Activated naive CD8-positive, alpha-beta T cell treated with anti-CD3 and anti-CD28 coated beads, Interleukin-2, amount 10 ng/mL, durations not matched to agents 7 days and 5 days (primary cell): Measurements from ENCODE around the gene MYD88. TPM values are rescaled to one million over a fixed set of nuclear protein-coding genes. Genes with fewer than 3 reads are reported as not detected.

Experiments
- ATAC-seq: fragments of 150-1000 bp; cut with Tn5 transposase; one replicate; pipeline ENCODE4 v1.10.0; 2021; ENCODE audit warnings: low read depth, moderate library complexity
- POLR2A ChIA-PET: fragments of 350-600 bp; sonication (Branson Sonifier 250); formaldehyde crosslinking; loops from one replicate; lab custom pipeline; 2021; ENCODE audit warnings: antibody characterized with exemption; lab: Charles Lee
- DNase-seq: peaks from one replicate; pipeline ENCODE4 v3.0.0; 2021
- H3K27ac Mint-ChIP-seq: one replicate; pipeline ENCODE4 v1.8.0; 2022; ENCODE audit warnings: mild to moderate bottlenecking, mixed read lengths
- H3K27me3 Mint-ChIP-seq: one replicate; pipeline ENCODE4 v1.8.0; 2022; ENCODE audit warnings: mild to moderate bottlenecking, moderate library complexity, mixed read lengths
- H3K36me3 Mint-ChIP-seq: one replicate; pipeline ENCODE4 v1.8.0; 2021; ENCODE audit warnings: mild to moderate bottlenecking, mixed read lengths
- H3K4me1 Mint-ChIP-seq: one replicate; pipeline ENCODE4 v1.8.0; 2021; ENCODE audit warnings: mixed read lengths
- H3K4me3 Mint-ChIP-seq: one replicate; pipeline ENCODE4 v1.8.0; 2022; ENCODE audit warnings: mild to moderate bottlenecking, moderate library complexity, mixed read lengths
- H3K9me3 Mint-ChIP-seq: one replicate; pipeline ENCODE4 v1.8.0; 2021; ENCODE audit warnings: mixed read lengths
- total RNA-seq, 2 experiments: library from RNA; stranded (reverse); gene quantifications; one replicate each; pipeline ENCODE4 v1.2.3, GENCODE V29; 2021

MYD88 gene
- total RNA-seq, 2 experiments from 2014 or later: 68.5 to 70.6 TPM

DNA sequence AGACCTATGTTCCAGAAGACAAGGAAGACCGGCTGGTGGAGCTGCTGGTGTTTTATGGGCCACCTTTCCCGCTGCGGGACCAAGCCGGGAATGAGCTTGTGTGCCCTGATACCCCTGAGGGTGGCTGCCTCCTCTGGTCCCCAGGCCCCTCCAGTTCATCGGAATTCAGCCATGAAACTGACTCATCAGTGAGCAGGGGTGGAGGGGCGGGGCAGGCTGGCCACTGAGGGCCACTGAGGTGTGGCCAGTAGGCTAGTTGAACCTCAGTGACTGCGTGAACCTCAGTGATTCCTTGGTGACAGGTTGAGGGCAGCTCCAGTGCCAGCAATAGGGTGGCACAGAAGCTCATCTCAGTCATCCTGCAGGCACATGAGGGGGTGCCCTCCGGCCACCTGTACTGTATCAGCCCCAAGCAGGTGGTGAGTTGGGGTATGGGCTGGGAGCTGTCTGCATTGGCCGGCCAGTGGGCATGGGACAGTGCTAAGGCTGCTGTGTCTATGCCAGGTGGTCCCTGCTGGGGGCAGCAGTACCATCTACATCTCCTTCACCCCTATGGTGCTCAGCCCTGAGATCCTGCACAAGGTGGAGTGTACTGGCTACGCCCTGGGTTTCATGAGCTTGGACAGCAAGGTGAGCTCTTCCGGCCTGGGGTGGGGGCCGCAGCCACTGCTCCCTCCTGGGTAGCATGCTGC lies 21.8 kb upstream of the MYD88 start:
- H3K4me1 Mint-ChIP-seq: peaks cover 13% of the 10 kb centered on the region
- H3K36me3 Mint-ChIP-seq: peaks cover 4% of the 10 kb centered on the region
- ATAC-seq: peak; percentile 14
- peak; percentile 28 for DNase-seq
- no peaks in the 10 kb centered on the region for H3K27me3 Mint-ChIP-seq
- H3K4me3 Mint-ChIP-seq: no peak overlapping the region
- H3K27ac Mint-ChIP-seq: no peak overlapping the region
- POLR2A ChIA-PET: interaction anchor here (0.6 to 2.2 kb wide), 3 partner anchors 20 to 253 kb away, joined by 3 to 6 read pairs (median 3); partner anchors contain the start of gene ACAA1
- no peaks in the 10 kb centered on the region for H3K9me3 Mint-ChIP-seq

DNA sequence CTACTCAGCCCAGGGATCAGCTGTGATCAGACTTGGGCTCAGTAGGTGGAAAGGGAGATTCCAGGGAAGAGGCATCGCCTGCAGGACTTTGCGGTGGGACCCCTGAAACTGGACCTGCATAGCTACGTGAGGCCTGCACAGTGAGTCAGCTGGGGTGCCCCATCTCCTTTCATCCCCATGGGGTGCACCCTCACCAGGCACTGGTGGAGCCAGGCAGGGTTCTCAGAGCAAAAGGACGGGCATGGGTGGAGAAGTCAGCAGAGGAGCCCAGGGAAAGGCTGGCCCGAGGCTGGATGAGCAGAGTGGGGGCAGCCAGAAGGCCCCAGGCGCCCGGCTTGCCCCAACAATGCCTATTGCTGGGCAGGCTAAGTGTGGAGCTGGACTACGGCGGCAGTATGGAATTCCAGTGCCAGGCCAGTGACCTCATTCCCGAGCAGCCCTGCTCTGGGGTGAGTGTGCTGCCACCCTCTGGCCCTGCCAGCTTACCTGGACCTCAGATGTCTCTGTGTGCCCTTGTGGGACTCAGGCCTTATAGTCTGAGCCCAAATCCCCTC lies 21.2 kb upstream of the MYD88 start:
- peaks cover 13% of the 10 kb centered on the region for H3K4me1 Mint-ChIP-seq
- H3K4me3 Mint-ChIP-seq: no peak overlapping the region
- no peak overlapping the region for H3K27ac Mint-ChIP-seq
- H3K9me3 Mint-ChIP-seq: no peaks in the 10 kb centered on the region
- ATAC-seq (no peak), DNase-seq (no peak)
- POLR2A ChIA-PET: interaction anchor here (0.6 to 2.2 kb wide), 2 partner anchors 20 to 252 kb away, joined by 3 to 6 read pairs; partner anchors contain the start of gene ACAA1
- H3K36me3 Mint-ChIP-seq: peaks cover 6% of the 10 kb centered on the region
- no peaks in the 10 kb centered on the region for H3K27me3 Mint-ChIP-seq

DNA sequence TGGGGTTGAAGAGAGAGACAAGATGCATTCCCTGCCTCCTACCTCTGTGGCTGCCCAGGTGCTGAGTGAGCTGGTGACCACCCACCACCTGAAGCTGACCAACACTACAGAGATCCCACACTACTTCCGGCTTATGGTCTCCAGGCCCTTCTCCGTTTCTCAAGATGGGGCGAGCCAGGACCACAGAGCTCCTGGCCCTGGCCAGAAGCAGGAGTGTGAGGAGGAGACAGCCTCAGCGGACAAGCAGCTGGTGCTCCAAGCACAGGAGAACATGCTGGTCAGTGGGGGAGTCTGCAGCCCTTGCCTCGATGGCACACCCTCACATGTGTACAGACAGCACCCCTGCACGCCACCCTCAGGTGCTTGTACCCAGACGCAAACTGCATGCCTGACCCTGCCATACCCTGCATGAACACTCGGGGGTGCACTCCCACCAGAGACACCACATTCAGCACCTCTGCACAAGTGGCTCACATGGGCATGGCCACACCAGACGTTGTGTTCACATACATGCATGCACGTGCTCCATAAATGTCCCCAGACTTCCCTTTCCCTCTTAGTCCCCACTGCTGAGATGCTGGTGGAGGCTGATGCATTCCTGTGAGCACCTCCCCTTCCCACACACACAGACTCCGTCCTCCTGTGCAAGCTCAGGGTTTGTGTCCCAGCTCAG lies 20.6 kb upstream of the MYD88 start:
- Mint-ChIP-seq H3K9me3 (no peaks in the 10 kb centered on the region), H3K4me3 (no peak overlapping the region), H3K4me1 (peaks cover 13% of the 10 kb centered on the region), H3K36me3 (peaks cover 10% of the 10 kb centered on the region), H3K27ac (no peak overlapping the region), H3K27me3 (no peaks in the 10 kb centered on the region)
- ATAC-seq (peak; percentile 82), DNase-seq (peak; percentile 78)
- POLR2A ChIA-PET: interaction anchor here (0.6 to 2.2 kb wide), 2 partner anchors 19 to 1298 kb away, joined by 4 to 6 read pairs; partner anchors contain the start of gene ACAA1

DNA sequence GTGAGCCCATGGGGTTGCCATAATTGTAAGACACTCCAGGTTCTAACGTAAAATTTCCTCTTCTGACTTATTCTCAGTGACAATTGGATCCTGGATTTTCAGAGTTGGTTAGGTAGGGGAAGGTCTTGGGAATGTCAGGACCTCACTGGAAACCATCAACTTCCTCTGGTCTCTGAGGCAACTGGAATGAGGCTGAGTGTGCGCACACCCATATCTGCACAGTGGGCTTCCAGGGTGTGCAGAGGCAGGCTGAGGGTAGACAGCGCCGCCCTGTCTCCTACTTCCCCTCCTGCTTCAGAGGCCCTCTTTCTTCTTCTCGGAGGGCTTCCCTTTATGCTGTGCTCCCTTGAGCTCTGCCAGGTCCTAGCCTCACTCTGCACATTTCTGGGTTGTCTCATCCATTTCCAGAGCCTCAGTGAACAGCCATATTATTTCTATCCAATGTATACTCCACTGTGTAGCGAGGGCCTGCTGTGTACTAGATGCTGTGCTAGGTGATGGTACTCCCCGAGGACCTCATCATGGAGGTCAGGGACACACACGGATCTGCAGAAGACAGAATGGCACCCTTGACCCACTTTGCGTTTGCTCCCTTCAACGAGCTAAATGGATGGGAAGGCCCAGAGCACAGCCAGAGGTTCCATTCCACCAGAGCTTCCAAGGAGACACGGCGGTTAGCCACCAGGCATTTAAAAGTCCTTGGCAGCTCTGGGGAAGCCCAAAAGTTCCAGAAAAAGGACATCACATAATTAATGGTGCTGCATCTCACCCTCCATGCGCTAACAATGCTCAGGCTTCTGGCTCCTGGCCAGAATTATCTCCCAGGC lies 19.8 kb upstream of the MYD88 start:
- POLR2A ChIA-PET: interaction anchor here (0.6 to 2.2 kb wide), 2 partner anchors 18 to 1297 kb away, joined by 4 to 6 read pairs; partner anchors contain the start of gene ACAA1
- peaks cover 14% of the 10 kb centered on the region for H3K36me3 Mint-ChIP-seq
- no peak for ATAC-seq
- no peak overlapping the region for H3K4me3 Mint-ChIP-seq
- no peaks in the 10 kb centered on the region for H3K9me3 Mint-ChIP-seq
- no peaks in the 10 kb centered on the region for H3K27me3 Mint-ChIP-seq
- no peak overlapping the region for H3K27ac Mint-ChIP-seq
- peaks cover 13% of the 10 kb centered on the region for H3K4me1 Mint-ChIP-seq
- DNase-seq: peak; percentile 14

DNA sequence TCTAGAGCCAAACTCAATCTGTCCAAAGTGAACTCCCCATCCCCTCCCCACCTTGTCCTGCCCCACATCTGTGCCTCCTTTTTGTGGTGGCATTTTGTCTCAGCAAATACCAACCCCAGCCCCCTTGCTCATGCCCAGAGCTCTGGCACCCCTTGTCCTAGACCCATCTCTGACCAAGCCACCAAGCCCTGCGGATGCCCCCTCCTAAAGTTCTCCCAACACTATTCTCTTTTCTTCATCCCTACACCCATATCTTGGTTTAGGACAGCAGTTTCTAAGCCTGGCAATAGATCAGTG lies 19.3 kb upstream of the MYD88 start:
- no peak overlapping the region for H3K27ac Mint-ChIP-seq
- no peaks in the 10 kb centered on the region for H3K27me3 Mint-ChIP-seq
- H3K9me3 Mint-ChIP-seq: no peaks in the 10 kb centered on the region
- DNase-seq (no peak), ATAC-seq (no peak)
- peaks cover 15% of the 10 kb centered on the region for H3K36me3 Mint-ChIP-seq
- peaks cover 13% of the 10 kb centered on the region for H3K4me1 Mint-ChIP-seq
- POLR2A ChIA-PET: interaction anchor here (0.9 to 2.2 kb wide), 3 partner anchors 18 to 227 kb away, joined by 3 to 6 read pairs (median 3); partner anchors contain the start of genes ACAA1 and XYLB
- no peak overlapping the region for H3K4me3 Mint-ChIP-seq

GRCh38 chr3:38119821-38120692 lies 18.4 kb upstream of the MYD88 start:
- Mint-ChIP-seq H3K4me3 (no peak overlapping the region), H3K9me3 (no peaks in the 10 kb centered on the region), H3K36me3 (peaks cover 18% of the 10 kb centered on the region), H3K27me3 (no peaks in the 10 kb centered on the region), H3K4me1 (peaks cover 12% of the 10 kb centered on the region), H3K27ac (no peak overlapping the region)
- POLR2A ChIA-PET: interaction anchor here (0.9 to 2.0 kb wide), 3 partner anchors 17 to 227 kb away, joined by 3 to 5 read pairs (median 3); partner anchors contain the start of genes ACAA1 and XYLB
- ATAC-seq (no peak), DNase-seq (peak; percentile 26)

DNA sequence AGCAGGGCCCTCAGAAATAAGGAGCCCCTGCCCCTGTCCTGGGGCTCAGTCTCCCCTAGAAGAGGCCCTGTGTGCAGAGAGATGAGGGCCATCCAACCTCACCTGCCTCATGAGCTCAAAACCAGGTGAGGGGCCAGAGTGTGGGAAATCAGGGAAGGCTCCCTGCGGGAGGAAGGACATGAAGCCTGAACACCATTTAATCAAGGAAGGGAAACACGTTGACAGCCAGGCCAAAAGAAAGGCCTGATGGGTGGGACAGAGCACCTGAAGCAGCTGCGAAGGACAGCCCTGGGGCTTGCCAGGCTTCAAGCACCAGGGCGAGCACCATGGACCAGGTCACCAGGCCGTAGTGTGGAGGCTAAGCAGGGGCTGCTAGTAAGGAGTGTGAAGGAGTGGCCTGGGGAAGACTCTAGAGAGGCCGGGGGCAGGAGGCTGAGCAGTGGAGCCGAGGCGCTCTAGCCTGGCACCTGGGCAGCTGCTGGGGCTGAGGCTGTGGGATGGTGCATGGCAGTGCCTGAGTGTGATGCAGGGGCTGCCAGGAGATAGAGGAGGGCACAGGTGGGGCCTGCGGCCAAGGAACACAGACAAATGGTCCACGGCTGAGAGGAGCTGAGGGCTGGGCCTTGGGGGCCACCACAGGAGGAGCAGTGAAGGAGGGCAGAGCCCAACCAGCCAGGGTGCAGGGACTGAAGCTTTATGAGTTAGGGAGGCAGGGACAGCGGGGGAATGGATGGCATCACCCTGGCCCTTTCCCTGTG lies 17.6 kb upstream of the MYD88 start:
- H3K27ac Mint-ChIP-seq: no peak overlapping the region

GRCh38 chr3:38121451-38121831 lies 17.0 kb upstream of the MYD88 start:
- Mint-ChIP-seq H3K4me1 (peaks cover 6% of the 10 kb centered on the region), H3K36me3 (peaks cover 18% of the 10 kb centered on the region), H3K9me3 (no peaks in the 10 kb centered on the region), H3K4me3 (no peak overlapping the region), H3K27me3 (no peaks in the 10 kb centered on the region), H3K27ac (no peak overlapping the region)
- ATAC-seq: no peak
- POLR2A ChIA-PET: interaction anchor here (2.0 kb wide), 1 partner anchor 15 kb away, joined by 5 read pairs; the partner anchor contains the start of gene ACAA1
- peak; percentile 21 for DNase-seq

More for the DNA sequence above, 17.6 kb upstream of the MYD88 start:
- Mint-ChIP-seq H3K9me3 (no peaks in the 10 kb centered on the region), H3K36me3 (peaks cover 18% of the 10 kb centered on the region), H3K27me3 (no peaks in the 10 kb centered on the region), H3K4me1 (peaks cover 7% of the 10 kb centered on the region), H3K4me3 (no peak overlapping the region)
- DNase-seq (no peak), ATAC-seq (no peak)
- POLR2A ChIA-PET: interaction anchor here (1.4 to 2.0 kb wide), 2 partner anchors 16 to 18 kb away, joined by 3 to 5 read pairs; partner anchors contain the start of gene ACAA1

DNA sequence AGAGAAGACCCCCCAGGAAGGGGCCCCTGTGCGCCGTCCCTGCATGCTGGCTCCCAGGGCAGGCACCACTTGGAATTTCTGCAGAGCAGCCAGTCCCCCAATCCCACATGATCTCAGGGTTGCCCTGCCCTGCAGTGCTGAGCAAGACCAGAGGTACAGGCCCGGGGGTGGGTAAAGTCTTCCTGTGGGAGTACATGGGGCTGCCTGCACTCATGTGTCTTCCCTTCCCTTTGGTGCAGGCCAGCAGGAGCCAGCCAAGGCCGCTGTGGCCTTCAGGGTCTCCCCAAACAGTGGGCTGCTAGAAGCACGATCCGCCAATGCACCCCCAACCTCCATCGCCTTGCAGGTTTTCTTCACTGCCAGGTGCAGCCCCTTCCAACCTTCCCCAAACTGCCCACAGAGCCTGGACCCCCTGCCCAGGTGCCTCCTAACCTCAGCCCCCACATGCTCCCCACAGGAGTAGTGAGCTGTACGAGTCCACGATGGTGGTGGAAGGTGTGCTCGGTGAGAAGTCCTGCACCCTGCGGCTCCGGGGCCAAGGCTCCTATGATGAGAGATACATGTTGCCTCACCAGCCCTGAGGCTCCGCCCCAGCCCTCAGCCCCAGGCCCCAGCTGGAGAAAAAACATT lies 16.5 kb upstream of the MYD88 start:
- POLR2A ChIA-PET: interaction anchor here (0.6 to 0.9 kb wide), 2 partner anchors 9 to 210 kb away, joined by 3 read pairs; no protein-coding TSS in a partner anchor
- Mint-ChIP-seq H3K27ac (no peak overlapping the region), H3K4me3 (no peak overlapping the region), H3K9me3 (no peaks in the 10 kb centered on the region), H3K4me1 (peaks cover 8% of the 10 kb centered on the region), H3K36me3 (peaks cover 18% of the 10 kb centered on the region), H3K27me3 (no peaks in the 10 kb centered on the region)
- no peak for ATAC-seq
- peak; percentile 23 for DNase-seq

DNA sequence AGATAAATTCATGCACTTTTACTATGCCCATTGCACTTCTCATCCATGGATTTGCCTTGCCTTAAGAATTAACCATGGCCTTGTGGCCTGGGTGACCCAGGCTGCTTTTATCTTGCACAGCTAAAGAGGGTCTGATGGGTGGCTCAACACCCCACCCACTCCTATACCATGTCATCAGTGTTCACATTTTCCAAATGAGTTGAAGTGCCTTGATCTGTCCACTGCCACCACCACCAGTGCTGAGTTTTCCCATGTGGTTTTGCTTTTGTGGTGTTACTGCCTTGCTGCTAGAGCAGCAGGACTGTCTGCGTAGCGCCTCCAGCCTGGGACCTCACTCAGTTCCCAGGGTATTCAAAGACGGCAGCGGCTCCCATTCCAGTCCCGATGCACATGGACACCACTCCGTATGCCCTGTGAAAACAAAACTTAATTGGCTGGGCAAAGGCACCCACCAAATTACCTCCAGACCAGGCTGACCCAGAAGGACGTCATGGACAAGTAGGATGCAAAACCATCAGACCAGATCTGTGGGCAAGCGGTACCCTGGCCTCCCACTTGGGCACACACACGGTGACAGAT lies 15.7 kb upstream of the MYD88 start:
- H3K4me3 Mint-ChIP-seq: no peak overlapping the region
- peaks cover 9% of the 10 kb centered on the region for H3K4me1 Mint-ChIP-seq
- no peak overlapping the region for H3K27ac Mint-ChIP-seq
- H3K9me3 Mint-ChIP-seq: no peaks in the 10 kb centered on the region
- ATAC-seq: no peak
- peak; percentile 17 for DNase-seq
- peaks cover 22% of the 10 kb centered on the region for H3K36me3 Mint-ChIP-seq
- no peaks in the 10 kb centered on the region for H3K27me3 Mint-ChIP-seq
- POLR2A ChIA-PET: interaction anchor here (0.9 kb wide), 1 partner anchor 10 kb away, joined by 3 read pairs; no protein-coding TSS in a partner anchor
